A204.1 (cell line): ENCODE measurements around the gene NEK3.
A peak's percentile ranks its signal among the peaks of the same experiment; 100 is the strongest.
"Not testable (repeated sequence)": the region's sequence is repeated elsewhere in the genome, so short reads cannot be mapped to it uniquely, and the experiment has no call there.

Source experiments
- FAIRE-seq: peaks from 2 replicates; lab custom pipeline; 2012; peaks lifted over from hg19 to GRCh38; lab: Jason Lieb, UNC

Gene NEK3, protein sequence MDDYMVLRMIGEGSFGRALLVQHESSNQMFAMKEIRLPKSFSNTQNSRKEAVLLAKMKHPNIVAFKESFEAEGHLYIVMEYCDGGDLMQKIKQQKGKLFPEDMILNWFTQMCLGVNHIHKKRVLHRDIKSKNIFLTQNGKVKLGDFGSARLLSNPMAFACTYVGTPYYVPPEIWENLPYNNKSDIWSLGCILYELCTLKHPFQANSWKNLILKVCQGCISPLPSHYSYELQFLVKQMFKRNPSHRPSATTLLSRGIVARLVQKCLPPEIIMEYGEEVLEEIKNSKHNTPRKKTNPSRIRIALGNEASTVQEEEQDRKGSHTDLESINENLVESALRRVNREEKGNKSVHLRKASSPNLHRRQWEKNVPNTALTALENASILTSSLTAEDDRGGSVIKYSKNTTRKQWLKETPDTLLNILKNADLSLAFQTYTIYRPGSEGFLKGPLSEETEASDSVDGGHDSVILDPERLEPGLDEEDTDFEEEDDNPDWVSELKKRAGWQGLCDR

DNA sequence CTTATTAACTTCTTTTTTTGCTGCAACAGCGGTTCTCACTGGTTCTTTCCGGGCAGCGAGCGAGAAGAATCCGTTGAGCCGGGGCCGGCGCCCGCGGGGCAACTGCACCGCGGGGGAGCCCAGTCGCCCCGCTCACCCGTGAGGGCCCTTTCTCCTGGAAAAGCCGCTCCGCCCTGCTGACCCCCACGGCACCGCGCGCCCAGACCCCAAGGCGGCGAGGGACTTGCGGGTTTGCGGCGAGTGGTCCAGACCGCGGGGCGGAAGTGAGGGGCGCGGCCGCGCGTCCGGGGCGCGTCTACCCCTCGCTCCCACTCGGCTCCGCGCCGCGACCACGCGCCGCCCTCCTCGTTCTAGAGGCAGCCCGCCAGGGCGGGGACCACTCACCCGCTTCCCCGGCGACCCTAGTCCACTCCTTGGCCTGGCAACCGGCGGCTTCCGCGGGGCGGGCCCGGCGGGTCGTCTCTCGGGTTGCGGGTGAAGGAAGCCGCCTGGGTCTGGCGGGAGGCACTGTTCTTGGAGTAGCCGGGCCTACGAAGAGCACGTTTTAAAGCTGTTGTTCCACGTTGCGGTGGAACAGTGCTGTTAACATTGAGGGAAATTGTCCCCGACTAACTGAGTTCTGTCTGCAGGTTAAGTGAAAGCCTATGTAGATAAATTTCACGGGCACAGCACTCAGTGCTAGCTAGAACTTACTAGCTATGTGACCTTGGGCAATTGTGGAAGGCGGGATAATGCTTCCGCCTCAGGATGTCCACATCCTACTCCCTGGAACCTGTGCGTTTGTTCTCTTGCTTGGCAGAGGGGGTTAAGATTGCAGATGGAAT is at the start of gene NEK3:
Gene NEK3 (minus strand): TSS at position 439 of the 824 bp plus-strand sequence. CDS start 3,406 bp downstream, outside the sequence.
- FAIRE-seq = no peak

DNA sequence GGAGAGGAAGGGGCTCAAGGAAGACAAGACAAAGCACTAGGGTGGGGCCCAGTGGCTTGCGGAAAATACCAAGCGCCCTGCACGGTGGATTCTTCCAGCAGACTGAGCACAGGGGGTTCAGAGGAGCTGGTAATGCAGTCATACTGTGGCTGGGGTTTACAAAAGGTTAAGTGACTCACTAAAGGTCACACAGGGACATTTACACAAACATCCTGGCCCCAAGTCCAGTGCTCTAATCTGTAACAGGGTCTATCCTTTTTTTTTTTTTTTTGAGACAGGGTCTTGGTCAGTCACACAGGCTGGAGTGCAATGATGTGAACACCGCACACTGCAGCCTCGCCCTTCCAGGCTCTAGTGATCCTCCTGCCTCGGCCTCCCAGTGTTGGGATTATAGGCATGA is 49.0 kb upstream of the NEK3 start:
- FAIRE-seq = not testable (repeated sequence)

- not testable (repeated sequence) for FAIRE-seq
Measured at GRCh38 chr13:52207896-52208295, 48.5 kb upstream of the NEK3 start.

DNA sequence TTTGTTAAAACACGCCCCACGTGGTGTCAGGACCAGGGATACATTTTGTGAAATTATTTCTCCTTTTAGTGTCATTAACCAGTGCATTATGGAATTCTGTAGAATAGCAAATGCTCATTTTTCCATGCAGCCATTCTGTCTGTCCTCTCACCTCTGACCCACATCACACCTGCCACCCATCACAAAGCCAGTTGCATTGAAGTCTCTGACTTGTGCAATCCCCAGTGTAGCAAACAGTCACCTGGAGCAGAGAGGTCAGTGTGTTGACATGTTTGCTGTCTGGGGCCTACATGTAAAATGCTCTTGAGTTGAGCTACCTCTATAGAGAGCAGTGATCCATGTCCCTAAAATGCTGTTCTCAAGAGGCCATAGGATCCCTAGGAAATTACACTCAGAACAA is 47.9 kb upstream of the NEK3 start:
- FAIRE-seq = not testable (repeated sequence)

DNA sequence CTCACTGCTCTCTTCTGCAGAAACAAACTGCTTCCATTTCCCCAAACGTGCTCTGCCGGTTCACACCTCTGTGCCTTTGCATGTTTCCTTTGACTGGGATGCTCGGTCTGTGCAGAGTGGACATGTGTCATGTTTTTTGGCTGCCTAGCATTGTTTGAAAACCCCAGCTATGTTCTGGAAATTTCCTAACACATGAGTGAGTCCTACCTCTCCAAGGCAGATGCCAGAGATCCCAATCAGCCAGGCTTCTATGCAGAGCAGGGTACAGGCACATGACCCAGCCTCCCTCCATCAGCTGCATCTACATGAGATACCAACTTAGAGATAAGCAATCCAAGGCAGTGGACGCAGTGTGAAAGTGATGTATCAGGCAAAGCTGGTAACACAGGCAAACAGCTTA is 45.1 kb upstream of the NEK3 start:
- not testable (repeated sequence) for FAIRE-seq

DNA sequence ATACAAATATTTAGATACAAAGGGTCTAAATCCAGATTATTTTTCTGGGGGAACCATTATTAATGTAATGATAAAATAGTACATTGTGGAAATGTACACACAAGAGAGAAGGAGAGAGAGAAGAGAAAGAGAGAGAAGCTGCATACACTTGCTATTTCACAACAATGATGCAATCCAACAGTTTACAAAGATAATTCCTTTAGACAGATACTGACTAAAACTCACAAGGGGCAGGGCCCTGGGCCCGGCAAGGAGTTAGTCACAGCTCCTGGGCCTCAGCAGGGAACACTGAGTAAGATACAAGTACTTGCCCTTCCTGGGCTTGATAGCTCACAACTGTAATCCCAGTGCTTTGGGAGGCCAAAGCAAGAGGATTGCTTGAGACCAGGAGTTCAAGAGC is 44.5 kb upstream of the NEK3 start:
- FAIRE-seq = not testable (repeated sequence)

DNA sequence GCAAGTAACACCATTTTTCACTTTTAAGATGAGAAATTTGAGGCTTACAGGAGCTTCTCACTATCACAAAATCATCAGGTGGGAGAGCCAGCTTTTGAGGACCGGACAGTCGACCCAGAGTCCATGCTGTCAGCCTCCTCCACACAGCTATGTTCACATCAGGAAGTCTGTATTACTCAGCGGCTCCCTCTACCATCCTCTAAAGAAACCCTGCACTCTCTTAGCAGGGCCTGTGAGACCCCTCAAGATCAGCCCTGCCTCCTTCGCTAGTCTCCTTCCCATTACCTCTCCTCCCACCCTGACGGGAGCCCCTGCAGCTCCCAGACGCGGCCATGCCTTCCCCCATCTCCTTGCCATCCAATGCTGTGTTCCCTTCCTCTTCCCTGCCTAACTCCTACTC is 43.1 kb upstream of the NEK3 start:
- FAIRE-seq = not testable (repeated sequence)

DNA sequence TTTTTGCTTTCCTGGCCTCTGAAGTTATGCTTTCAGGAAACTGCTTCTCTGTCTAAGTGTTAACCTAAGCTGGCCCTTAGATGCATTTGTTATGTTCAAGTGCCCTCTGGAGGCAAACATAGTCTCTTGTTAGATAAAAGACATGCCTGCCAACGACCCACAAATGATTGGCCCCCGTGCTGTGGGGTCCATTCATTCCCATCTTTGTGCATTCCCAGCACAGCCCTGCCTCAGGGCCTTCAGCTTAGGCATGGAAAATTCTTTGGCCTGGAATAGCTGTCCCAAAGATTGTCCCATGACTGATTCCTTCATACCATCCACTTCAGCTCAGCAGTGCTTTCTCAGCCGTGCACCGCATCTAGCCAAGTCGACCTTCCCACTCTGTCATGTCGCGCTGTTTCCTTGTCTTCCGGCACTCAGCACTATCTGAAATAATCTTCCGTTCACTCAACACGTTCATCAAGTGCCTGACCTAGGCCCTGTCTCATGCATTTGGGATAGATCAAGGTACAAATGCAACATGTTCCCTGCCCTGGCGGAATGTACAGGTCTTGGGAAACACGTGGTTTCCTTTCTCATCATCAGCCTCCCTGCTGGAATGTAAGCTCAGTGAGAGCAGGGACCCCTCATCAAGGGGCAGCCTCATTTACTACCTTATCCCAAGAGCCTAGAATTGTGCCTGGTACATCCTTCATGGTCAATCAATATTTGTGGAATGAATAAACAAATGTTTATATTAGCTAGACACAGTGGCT is 42.2 kb upstream of the NEK3 start:
- FAIRE-seq = not testable (repeated sequence)

- FAIRE-seq = no peak
Measured at GRCh38 chr13:52195401-52195837, 36.0 kb upstream of the NEK3 start.

GRCh38 chr13:52194184-52194868 is 34.9 kb upstream of the NEK3 start:
- no peak for FAIRE-seq

DNA sequence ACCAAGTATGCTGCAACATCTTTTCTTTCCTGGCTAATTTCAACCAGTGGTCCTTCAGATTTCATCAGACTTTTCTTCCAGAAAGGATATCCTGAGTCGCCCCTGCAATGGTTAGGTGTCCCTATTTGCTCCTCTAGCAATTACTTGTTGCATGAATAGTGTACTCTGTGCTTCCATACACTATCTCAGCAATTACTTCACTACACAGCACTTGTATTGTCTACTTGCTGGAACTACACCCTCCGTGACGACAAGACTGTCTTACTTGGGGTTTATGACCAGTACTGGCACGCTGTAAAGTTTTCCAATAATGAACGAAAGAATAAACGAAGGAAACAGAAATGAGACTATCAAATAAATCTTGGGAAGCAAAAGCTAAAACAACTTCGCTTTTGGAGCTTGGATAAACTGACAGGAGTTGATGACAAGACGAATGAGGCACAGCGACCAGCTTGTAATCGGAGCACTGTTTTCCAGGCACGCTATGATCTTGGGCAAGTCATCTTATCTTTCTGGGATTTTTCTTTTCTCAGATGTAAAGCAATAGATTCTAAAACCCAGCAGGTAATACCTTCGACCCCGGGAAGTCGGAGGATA is 34.3 kb upstream of the NEK3 start:
- FAIRE-seq = not testable (repeated sequence)

DNA sequence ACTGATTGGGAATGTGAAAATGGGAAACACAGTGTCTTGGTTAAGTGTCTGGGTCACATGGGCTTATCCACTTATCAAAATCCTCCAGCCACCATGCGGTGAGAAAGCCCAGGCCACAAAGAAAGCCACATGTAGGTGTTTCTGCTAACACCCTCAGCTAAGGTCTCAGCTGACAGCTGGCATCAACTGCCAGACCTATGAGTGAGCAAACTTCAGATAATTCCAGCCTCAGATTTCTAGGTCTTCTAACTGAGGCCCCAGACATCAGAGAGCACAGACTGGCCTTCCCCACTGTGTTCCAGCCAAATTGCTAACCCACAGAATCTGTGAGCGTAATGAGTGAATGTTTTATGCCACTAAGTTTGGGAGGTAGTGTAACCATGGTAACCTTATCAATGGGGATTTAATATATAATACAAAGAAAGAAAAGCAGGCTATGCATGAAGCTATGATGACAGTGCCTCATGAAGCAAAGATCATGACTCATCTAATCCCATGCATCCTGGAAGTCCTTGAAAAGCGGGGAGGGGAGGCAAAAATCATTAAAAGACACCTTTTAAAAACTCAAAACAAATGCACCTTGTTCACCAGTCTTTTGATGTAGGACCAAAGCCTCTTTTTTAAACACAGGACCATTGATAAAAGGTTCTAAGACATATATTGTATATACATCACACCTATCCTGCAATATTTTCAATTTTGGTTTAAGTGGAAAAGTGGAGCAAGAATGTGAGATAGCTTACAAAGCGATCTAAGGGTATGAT is 28.2 kb upstream of the NEK3 start:
- not testable (repeated sequence) for FAIRE-seq

- FAIRE-seq = no peak
Measured at GRCh38 chr13:52187029-52187423, 27.6 kb upstream of the NEK3 start.

DNA sequence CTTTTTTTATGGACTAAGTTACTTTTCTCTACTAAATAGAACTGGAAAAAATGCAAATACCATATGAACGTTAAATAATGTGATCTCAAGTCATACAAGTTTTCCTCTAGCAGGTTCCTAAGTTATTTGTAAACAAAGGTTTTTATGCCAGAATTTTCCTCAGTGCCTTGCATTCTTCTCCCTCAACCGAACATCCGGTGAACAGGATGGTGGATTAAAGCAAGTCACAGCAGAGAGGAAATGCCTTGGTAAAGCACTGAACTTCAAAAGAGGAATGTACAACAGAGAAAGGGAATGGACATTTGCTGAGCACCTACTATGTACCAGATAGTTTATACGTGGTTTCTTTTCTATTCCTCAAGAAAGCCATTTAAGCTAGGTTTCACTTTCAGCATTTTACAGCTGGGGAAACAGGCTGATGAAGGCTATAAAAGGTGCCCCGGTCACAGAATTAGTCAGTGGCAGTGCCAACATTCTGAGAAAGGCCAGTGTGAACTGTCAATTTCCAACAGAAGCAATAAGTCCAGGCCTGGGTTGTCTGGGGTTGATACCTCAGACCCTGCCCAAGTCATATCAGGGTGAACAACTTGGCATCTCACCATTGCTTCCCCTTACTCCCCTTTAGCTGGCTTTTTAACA is 22.0 kb upstream of the NEK3 start:
- FAIRE-seq = not testable (repeated sequence)

GRCh38 chr13:52179925-52180324 is 20.5 kb upstream of the NEK3 start:
- FAIRE-seq = no peak

- FAIRE-seq = no peak
Measured at GRCh38 chr13:52177276-52177675, 17.9 kb upstream of the NEK3 start.

- not testable (repeated sequence) for FAIRE-seq
Measured at GRCh38 chr13:52173970-52174369, 14.6 kb upstream of the NEK3 start.

- FAIRE-seq = no peak
Measured at GRCh38 chr13:52173373-52173772, 14.0 kb upstream of the NEK3 start.

DNA sequence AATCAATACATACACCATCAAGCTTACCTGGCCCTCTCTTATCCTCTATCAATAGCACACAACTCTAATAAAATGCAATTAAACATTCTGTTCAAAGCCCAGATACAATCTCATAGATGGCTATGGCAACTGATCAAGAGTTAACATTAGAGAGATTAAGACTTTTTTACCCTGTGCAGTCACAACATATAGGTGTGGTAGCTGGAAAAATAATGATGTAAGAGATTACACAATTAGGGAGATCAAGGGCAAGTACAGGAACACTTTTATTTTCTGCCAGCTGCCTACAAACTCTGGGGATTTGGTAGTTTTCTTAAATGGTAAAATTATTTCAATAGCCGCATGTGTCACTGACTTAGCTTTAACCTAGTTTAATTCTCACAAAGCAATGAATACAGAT is 12.3 kb upstream of the NEK3 start:
- FAIRE-seq = not testable (repeated sequence)

DNA sequence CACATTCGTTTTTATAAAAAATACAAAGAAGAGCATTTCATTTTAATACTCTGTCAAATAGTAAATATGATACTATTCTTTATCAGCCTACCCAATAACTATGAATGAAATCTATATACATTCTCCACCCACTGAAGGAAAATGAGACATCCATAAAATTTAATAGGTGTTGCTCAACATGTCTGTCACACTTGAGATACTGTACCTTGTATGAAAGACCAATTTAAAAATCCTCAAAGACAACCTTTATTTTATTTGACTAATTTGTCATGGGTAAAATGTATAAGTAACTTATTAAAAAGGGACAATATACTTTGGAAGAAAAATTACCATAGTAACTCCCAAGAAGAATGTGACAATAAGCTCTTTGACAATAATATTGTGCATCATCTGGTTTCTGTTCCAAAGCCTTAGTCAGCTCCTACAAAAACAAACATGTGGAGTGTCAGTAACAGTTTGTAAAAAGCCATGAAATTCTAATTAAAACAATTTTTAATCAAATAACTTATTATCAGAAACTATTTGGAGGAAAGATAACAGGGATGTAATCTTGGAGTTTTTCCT is 11.5 kb upstream of the NEK3 start:
- peak; percentile 51 for FAIRE-seq
